HG03457 (cell line): ENCODE results near the gene DENND2D.

Experiments used
- ATAC-seq: cut with Tn5 transposase; IDR thresholded peaks from one replicate; pipeline ENCODE4 v1.9.1; 2021; ENCODE audit warnings: moderate number of reproducible peaks; ENCODE audit not compliant: unreplicated experiment

The DENND2D gene

DNA sequence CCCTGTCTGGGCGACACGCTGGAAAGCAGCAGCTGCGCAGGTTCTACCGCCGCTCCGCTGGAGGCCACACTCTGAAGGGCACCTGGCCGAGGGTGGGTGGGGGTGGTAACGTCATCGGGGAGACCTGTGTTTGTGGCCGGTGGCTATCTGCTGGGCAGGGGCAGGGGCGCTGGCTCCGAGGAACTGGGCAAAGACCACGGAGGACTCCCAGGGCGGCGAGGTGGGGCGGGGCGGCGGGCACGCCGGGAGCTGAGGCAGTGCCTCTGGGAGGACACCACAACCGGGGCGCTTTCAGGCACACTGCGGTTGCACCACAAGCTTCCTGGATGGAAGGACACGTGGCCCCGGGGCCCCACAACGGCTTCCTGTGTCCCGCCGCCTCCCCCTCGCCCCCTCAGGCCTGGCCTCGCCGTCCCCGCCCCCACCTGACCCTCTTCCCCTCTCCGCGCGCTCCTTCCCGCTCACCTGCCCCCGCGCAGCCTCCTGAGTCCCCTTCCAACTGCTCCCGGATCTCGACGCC lies 3.3 kb upstream of the DENND2D start:
- peak; percentile 34 for ATAC-seq

DNA sequence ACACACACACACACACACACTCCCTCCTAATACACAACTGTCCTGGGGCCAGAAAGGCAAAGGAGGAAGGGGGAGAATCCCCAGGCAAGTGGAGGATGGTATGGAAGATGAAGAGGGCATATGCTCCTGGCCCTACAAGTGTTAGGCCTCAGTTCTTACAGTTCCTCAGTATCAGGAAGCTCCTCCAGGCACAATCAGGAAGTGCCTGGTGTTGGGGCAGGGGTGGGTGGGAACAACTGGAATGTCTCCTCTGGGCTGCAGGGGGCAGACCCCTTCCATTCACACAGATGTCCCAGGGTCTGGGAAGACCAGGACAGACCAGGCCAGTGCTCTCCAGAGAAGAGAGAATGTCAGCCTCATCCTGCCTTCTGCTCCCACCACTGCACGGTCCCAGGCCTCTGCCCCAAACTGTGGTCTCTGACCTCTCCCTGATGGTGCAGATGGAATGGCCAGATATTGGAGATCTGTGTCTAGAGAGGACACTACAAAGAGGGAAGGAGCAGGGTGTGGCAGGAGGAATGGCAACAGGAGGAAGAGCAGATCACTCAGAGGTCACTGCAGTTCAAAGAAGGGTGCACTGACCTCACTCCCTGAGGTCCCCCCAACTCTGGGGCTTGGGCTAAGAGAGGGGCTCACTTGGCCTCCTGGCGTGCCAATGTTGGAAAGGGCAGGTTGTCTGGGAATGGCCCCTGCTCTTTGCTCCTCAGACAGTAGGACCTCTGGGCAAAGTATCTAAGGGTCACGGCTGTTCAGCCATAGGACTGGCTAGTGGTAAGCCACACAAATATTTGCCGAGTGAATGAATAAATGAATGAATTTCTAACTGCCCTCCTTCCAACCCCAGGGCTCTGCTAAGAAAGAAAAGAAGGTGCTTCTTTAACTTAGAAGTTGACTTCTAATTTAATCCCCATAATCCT lies 2.5 kb upstream of the DENND2D start:
- no peak for ATAC-seq

DNA sequence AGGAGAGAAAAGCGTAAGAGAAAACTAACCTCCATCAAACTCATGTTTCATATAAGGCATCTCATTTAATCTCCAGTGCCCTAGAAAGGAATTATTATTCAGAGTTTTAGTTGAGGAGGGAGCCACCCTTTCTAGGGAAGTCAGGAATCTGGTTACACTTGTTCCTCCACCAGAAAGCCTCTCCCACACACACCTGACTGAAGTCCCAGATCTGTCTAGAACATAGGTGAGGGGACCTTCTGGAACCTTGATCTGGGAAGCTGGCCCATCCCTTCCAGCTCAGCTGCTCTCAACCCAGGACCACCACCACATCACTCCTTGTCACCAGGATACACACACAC lies 1.9 kb upstream of the DENND2D start:
- ATAC-seq, result no peak

GRCh38 chr1:111201275-111202090 lies 1.0 kb upstream of the DENND2D start:
- no peak for ATAC-seq

DNA sequence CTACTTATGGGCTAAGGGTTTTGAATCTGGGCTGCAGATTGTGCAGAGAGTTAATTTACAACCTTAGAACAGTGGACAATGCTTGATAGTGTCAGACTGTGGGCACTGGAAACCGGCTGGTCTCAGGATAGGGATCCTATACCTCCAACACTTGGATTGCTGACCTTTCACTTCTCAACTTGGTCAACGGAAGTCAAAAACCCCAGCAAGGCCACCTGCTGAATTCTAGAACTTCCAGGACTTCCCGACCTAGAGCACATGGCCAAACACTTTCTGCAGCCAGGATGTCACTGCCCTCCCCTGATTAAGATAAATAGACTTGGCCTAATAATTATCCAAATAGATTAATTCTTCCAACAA lies 336 bp upstream of the DENND2D start:
- ATAC-seq, result no peak

DNA sequence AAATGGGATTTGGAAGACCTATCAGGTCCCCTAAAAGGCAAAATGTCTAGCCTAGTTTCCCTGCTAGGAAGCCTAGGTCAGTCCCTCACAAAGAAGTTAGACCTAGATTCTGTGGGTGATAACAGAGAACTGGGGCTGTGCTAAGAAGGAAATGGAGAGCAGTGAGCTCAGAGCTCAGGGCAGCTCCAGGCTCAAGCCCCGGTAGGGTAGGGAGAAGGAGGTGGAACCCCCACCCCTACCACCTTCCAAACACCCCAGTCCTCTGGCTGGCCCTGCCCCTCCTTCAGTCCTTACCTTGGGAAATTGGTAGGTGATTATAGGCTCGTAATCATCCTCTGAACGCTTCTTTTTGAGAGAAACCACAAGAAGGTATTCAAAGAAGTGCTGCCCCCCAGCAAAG lies 1.1 kb downstream of the DENND2D start:
- ATAC-seq, result no peak

DNA sequence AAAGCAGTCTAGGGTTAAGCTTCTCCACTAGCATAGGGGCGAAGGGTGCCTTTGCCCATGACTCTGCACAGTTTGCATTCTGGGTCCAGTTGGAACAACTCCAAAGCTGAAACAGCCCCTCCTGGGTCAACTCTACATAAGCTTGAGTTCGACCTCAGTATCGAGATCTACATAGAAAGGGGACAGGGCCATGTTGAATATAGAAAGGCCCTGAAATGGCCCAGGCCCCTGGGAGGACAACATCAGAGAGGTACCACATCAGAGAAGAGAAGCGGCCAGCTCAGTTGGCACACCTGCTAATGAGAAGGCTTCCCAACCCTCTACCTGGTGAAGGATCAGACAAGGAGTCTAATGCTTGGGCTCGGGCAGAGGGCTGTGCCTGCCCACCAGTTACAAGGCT lies 1.6 kb downstream of the DENND2D start:
- no peak for ATAC-seq

GRCh38 chr1:111197598-111198284 lies 2.7 kb downstream of the DENND2D start:
- no peak for ATAC-seq

DNA sequence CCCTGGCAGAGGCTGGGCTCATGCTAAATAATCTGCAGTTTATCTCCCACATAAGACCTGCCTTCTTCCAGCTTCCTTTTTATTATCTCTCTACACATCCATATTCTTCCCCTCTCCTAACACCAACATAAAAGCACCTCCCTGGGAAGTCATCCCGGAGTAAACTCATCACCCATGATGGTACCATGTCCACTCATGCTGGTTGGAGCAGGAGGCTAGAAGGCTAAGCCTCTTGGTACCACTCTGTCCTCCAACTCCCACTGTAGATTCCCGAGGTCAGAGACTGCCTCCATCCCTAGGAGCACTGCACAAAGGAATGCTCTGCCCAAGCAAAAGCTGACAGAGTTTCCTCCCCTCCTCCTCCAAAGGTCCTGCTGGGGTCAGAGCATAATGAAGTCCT lies 4.2 kb downstream of the DENND2D start:
- no peak for ATAC-seq

DNA sequence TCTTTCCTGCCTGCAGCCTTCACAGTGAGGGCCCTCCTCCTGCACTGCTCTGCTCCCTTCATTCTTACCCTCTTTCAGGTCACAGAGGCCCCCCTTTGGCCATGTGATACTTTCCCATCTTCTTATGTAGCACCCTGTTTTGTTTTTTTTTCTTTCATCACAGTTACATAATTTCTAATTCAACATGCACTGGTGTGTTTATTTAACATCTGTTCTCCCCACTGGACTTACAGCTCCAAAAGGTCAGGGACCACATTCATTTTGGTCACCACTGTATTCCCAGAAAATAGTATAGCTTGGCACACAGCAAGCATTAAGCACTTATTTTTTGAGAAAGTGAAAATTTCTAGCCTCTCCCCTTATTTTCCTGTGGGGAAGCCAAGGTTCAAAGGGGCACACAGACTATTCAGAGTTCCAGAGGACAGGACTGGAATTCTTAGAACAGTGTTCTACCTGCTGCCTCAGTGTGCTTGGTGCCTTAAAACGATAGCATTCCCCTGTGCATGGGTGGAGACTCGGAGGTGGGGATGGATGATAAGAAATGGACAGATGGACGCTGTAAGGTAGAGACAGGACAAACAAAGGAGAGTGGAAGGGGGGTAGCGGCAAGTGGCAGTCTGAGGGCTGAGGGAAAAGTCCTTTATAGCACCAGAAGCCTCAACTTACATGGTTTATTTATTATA lies 5.3 kb downstream of the DENND2D start:
- no peak for ATAC-seq

DNA sequence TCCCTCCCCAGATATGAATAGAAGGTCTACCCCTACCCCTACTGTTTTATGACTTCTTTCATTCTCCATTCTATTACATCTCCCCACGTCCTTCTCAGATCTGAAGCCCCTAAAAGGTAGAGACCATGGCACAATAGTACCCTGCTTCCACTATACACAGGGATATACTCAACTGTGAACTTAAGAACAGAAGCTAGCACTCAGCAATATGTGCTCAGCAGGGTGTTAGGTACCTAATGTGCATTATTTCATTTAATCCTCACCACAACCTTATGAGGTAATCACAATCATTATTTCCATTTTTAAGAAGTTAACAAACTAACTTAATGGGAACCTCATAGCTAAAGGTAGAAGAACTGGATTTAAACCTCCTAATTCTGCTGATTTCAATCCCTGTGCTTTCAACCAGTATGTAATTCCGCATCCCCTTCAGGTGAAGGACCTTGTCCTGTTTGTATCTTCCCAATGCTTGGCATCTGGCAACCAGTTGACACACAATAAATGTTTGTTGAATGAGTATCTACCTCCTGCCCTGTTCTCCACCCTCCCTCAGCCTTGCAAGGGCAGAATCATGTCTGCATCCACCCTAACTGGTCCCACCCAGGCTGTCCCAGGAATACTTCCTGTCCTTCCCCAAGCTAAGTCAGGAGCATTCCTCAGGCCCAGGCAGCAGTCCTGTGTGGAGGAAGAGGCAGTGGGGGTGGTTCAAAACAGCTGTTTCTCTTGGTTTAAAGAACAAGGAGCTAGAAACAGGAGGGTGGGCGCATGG lies 6.5 kb downstream of the DENND2D start:
- no peak for ATAC-seq

DNA sequence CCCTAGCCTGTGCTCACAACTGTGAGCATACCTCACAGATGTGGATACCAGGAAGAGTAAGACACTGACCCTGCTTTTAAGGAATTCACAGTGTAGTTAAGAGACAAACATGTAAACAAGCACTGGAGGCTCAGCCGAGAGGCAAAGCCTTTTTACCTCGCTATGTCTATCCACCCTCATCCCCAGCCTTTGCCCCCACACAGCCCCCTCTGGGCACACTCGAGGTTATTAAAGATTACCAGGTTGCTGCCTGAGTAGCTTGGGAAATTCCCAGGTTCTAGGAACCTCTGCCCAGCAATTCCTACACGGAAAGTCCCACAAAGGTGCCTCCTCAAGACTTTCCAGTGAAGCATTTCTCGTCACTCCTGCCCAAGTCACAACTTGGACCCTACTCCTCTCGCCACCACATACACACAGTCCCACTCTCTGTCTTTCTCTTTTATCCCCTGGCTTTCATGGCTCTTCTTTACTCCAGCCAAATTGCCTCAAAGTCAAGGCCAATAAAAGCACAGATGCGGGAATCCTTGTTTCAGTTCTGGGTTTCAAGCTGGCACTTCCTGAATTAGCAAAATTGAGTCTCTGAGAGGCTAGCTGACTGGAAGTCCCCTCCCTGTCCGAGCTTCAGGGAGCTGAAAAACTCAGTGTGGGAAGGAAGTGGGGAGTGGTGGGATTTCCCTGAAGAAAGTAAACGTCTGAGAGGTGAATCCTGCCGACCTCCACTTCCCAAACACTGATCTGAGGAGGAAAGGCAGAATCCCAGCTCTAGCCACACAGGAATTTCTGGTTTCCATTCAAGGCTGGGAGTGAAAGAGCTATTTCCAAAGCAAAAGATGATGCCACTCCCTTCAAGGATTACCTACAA lies 7.6 kb downstream of the DENND2D start:
- ATAC-seq, result no peak

GRCh38 chr1:111192074-111192473 lies 8.4 kb downstream of the DENND2D start:
- ATAC-seq, result no peak

DNA sequence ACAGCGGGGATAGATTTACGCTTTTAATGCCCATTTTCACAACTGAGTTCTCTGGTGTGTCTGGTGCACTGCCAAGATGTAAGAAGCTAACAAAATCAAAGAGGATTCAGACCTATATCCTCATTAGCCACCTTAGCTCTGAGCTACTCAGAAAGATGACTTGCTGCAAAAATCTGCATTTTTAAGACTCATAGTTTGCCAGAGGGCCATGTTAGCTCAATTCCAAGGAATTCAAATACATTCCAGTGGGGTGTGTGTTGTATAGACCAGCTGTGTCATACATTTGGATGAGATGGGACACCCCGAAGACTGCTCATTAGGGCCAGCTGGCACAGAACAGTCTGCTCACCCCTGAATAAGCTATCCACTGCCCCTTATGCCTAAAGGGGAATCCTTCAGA lies 8.9 kb downstream of the DENND2D start:
- ATAC-seq, result no peak

DNA sequence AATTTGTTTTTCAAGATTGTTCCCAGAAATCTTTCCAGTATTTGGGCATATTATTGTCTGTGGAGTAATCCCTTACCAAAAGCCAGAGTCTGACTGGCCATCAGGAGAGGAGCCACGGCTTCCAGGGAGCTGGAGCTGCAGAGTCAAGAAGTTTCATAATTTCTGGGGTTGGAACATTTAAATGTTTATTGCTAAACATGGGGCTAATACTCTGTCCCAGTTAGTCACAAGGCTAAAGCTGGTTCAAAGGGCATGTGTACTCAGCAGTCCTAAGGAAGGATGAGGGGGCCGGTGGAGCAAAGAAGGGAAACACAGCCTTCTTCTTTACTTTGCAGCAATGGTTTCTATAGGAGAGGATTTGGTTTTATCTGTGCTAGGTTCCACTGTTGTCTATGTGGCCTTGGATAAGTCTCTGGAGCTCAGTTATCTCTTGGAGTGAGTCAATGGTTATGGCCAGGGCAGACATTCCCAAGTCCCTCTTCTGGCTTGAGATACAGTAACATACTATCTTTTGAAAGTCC lies 9.5 kb downstream of the DENND2D start:
- ATAC-seq, result no peak

- ATAC-seq, result no peak
Observed at GRCh38 chr1:111184663-111185062, 15.8 kb downstream of the DENND2D start.

GRCh38 chr1:111183308-111184069 lies 17.0 kb downstream of the DENND2D start:
- ATAC-seq, result no peak

- ATAC-seq, result no peak
Observed at GRCh38 chr1:111182052-111182451, 18.4 kb downstream of the DENND2D start.
